ENCODE measurements around the gene CANT1. TPM values are rescaled to one million over a fixed set of nuclear protein-coding genes. Genes with fewer than 3 reads are reported as not detected.
"Not testable (repeated sequence)": the region's sequence is repeated elsewhere in the genome, so short reads cannot be mapped to it uniquely, and the experiment has no call there.

CANT1 gene
- total RNA-seq, 1 experiment from 2014 or later, result 86.4 TPM

DNA sequence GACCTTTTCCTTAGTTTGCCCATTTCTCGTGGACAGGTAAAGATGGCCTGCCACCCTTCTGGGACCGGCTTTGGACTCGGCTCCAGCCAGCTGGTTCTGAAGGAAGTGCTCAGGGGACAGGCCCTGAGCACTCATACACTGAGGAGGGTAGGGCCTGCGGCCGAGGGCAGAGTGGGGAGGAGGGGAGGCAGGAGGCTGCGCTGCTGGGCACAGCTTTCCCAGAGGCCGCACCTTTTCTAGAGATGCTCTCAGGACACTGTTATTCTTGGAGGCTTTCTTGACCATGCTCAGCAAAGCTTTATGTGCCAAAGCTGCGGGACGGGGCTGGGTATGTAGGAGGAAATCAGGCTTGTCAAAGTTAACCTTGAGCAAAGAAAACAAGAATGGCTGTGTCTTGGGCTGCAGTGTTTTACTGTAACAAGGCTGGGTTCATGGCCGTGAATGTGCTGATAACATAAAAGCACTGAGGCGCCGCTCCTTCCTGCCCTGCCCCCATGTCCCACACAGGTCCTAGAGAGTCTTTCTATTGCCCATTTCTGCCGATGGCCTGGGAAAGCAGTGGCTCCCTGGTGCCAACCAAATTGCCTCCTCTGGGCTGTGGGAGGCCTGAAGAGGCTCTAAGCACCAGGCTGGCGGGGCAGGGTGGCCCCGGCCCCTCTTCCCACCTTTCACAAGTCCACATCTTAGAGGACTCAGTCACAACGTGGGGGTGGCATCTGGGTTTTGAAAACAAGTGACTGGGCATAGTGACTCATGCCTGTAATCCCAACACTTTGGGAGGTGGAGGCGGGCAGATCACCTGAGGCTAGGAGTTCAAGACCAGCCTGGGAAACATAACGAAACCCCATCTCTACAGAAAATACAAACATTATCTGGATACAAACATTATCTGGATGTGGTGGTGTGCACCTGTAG lies 62.1 kb downstream of the CANT1 start:
- TF ChIP-seq, protein P1, sequence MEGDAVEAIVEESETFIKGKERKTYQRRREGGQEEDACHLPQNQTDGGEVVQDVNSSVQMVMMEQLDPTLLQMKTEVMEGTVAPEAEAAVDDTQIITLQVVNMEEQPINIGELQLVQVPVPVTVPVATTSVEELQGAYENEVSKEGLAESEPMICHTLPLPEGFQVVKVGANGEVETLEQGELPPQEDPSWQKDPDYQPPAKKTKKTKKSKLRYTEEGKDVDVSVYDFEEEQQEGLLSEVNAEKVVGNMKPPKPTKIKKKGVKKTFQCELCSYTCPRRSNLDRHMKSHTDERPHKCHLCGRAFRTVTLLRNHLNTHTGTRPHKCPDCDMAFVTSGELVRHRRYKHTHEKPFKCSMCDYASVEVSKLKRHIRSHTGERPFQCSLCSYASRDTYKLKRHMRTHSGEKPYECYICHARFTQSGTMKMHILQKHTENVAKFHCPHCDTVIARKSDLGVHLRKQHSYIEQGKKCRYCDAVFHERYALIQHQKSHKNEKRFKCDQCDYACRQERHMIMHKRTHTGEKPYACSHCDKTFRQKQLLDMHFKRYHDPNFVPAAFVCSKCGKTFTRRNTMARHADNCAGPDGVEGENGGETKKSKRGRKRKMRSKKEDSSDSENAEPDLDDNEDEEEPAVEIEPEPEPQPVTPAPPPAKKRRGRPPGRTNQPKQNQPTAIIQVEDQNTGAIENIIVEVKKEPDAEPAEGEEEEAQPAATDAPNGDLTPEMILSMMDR (IDR thresholded peaks at IDR 0.05; ENCODE audit: insufficient read depth in 1 of 2, low read depth in 1 of 2, low read length in 1 of 2, severe bottlenecking in 1 of 2, unreplicated experiment in 1 of 2), result no peak
- no TSS peak for BruUV-seq (replicated peaks)
- Histone ChIP-seq H3K4me1 (no peaks in the 10 kb centered on the region), H3K9me3 (peaks cover 18% of the 10 kb centered on the region), H3K27me3 (replicated peaks; ENCODE audit: control insufficient read depth, insufficient read depth, low read length) (no peaks in the 10 kb centered on the region), H3K4me3 (ENCODE audit: low read depth, low read length) (no peak overlapping the region), H3K36me3 (ENCODE audit: control insufficient read depth, insufficient read depth, low read length) (no peaks in the 10 kb centered on the region)
- intact Hi-C loops (cut with micrococcal nuclease; ENCODE audit: unreplicated experiment), result no loop called here
- Mint-ChIP-seq H3K36me3 (ENCODE audit: insufficient read depth, unreplicated experiment) (no peaks in the 10 kb centered on the region), H3K4me1 (ENCODE audit: low read depth, unreplicated experiment) (no peaks in the 10 kb centered on the region), H3K27me3 (ENCODE audit: insufficient read depth, unreplicated experiment) (no peaks in the 10 kb centered on the region), H3K4me3 (ENCODE audit: unreplicated experiment) (no peak overlapping the region), H3K27ac (ENCODE audit: unreplicated experiment) (no peak overlapping the region), H3K9me3 (ENCODE audit: unreplicated experiment) (no peaks in the 10 kb centered on the region)
- no peak for DNase-seq
- ChIA-PET CTCF (interaction anchor here (0.7 kb wide), 1 partner anchor 49 kb away, joined by 6 read pairs; no protein-coding TSS in a partner anchor), POLR2A (no interaction called here)

DNA sequence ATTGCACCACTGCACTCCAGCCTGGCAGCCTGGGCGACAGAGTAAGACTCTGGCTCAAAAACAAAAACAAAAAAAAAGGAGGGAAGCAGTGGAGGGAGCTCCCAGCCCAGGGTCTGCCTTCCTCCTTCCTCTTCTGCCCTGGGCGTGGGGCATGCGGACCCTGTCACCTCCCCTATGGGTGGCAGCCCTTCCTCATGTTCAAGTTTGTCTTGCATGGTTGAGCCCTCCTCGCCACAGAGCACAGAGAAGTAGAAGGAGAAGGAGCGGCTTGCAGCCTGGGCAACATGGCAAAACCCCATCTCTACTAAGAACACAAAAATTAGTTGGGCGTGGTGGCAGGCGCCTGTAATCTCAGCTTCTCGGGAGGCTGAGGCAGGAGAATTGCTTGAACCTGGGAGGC lies 62.9 kb downstream of the CANT1 start:
- Mint-ChIP-seq H3K4me3 (ENCODE audit: unreplicated experiment) (no peak overlapping the region), H3K9me3 (ENCODE audit: unreplicated experiment) (no peaks in the 10 kb centered on the region), H3K27me3 (ENCODE audit: insufficient read depth, unreplicated experiment) (no peaks in the 10 kb centered on the region), H3K36me3 (ENCODE audit: insufficient read depth, unreplicated experiment) (no peaks in the 10 kb centered on the region), H3K27ac (ENCODE audit: unreplicated experiment) (no peak overlapping the region), H3K4me1 (ENCODE audit: low read depth, unreplicated experiment) (no peaks in the 10 kb centered on the region)
- ChIA-PET POLR2A (interaction anchor here (0.7 kb wide), 1 partner anchor 795 kb away, joined by 3 read pairs; no protein-coding TSS in a partner anchor), CTCF (no interaction called here)
- TF ChIP-seq, protein P1 (IDR thresholded peaks at IDR 0.05; ENCODE audit: insufficient read depth in 1 of 2, low read depth in 1 of 2, low read length in 1 of 2, severe bottlenecking in 1 of 2, unreplicated experiment in 1 of 2), result no peak
- Histone ChIP-seq H3K27me3 (replicated peaks; ENCODE audit: control insufficient read depth, insufficient read depth, low read length) (no peaks in the 10 kb centered on the region), H3K4me3 (ENCODE audit: low read depth, low read length) (no peak overlapping the region), H3K9me3 (peaks cover 17% of the 10 kb centered on the region), H3K4me1 (no peaks in the 10 kb centered on the region), H3K36me3 (ENCODE audit: control insufficient read depth, insufficient read depth, low read length) (no peaks in the 10 kb centered on the region)
- DNase-seq, result no peak
- intact Hi-C loops (cut with micrococcal nuclease; ENCODE audit: unreplicated experiment), result no loop called here
- BruUV-seq (replicated peaks), result no TSS peak

DNA sequence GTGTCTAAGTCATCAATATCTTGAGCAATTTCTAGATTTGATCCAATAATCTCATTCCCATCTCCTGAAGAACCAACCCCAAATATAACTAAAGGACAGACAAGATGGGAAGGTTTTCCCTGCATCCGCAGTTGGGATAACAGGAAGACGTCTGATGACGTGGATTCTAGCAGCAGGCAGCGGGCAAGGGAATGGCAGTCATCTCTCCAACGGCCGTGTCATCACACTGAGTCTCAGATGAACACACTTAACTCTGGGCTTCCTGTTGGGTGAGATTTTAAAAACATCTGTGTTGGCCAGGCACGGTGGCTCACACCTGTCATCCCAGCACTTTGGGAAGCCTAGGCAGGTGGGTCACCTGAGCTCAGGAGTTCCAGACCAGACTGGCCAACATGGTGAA lies 63.4 kb downstream of the CANT1 start:
- BruUV-seq (replicated peaks), result no TSS peak
- H3K27me3 Mint-ChIP-seq (ENCODE audit: insufficient read depth, unreplicated experiment), result no peaks in the 10 kb centered on the region
- H3K36me3 ChIP-seq (ENCODE audit: control insufficient read depth, insufficient read depth, low read length), result no peaks in the 10 kb centered on the region
- no peaks in the 10 kb centered on the region for H3K27me3 ChIP-seq (replicated peaks; ENCODE audit: control insufficient read depth, insufficient read depth, low read length)
- ChIA-PET POLR2A (interaction anchor here (0.7 kb wide), 1 partner anchor 796 kb away, joined by 3 read pairs; no protein-coding TSS in a partner anchor), CTCF (no interaction called here)
- H3K4me3 ChIP-seq (ENCODE audit: low read depth, low read length), result no peak overlapping the region
- H3K4me1 ChIP-seq, result no peaks in the 10 kb centered on the region
- no peak overlapping the region for H3K27ac Mint-ChIP-seq (ENCODE audit: unreplicated experiment)
- no peak for DNase-seq
- no peak overlapping the region for H3K4me3 Mint-ChIP-seq (ENCODE audit: unreplicated experiment)
- H3K9me3 Mint-ChIP-seq (ENCODE audit: unreplicated experiment), result no peaks in the 10 kb centered on the region
- TF ChIP-seq, protein P1 (IDR thresholded peaks at IDR 0.05; ENCODE audit: insufficient read depth in 1 of 2, low read depth in 1 of 2, low read length in 1 of 2, severe bottlenecking in 1 of 2, unreplicated experiment in 1 of 2), result no peak
- no peaks in the 10 kb centered on the region for H3K36me3 Mint-ChIP-seq (ENCODE audit: insufficient read depth, unreplicated experiment)
- no peaks in the 10 kb centered on the region for H3K4me1 Mint-ChIP-seq (ENCODE audit: low read depth, unreplicated experiment)
- peaks cover 12% of the 10 kb centered on the region for H3K9me3 ChIP-seq
- intact Hi-C loops (cut with micrococcal nuclease; ENCODE audit: unreplicated experiment), result no loop called here

- POLR2A ChIA-PET, CTCF ChIA-PET: not testable (repeated sequence)
Measured at GRCh38 chr17:78945455-78945854, 64.1 kb downstream of the CANT1 start.

More at GRCh38 chr17:78945455-78945854, 64.1 kb downstream of the CANT1 start:
- H3K36me3 Mint-ChIP-seq (ENCODE audit: insufficient read depth, unreplicated experiment); DNase-seq; H3K27me3 ChIP-seq (replicated peaks; ENCODE audit: control insufficient read depth, insufficient read depth, low read length); H3K4me3 Mint-ChIP-seq (ENCODE audit: unreplicated experiment); BruUV-seq (replicated peaks); H3K36me3 ChIP-seq (ENCODE audit: control insufficient read depth, insufficient read depth, low read length); intact Hi-C loops (cut with micrococcal nuclease; ENCODE audit: unreplicated experiment); H3K9me3 ChIP-seq; H3K4me3 ChIP-seq (ENCODE audit: low read depth, low read length); H3K9me3 Mint-ChIP-seq (ENCODE audit: unreplicated experiment); H3K27me3 Mint-ChIP-seq (ENCODE audit: insufficient read depth, unreplicated experiment); H3K4me1 Mint-ChIP-seq (ENCODE audit: low read depth, unreplicated experiment); H3K27ac Mint-ChIP-seq (ENCODE audit: unreplicated experiment); H3K4me1 ChIP-seq: not testable (repeated sequence)
